HEK293 (cell line): Measurements from ENCODE around the gene MYO1D.

Source experiments
- CTCF ChIA-PET: fragments of 350-600 bp; formaldehyde crosslinking; extraction: SDS; loops from one replicate; lab custom pipeline; 2021; ENCODE audit warnings: antibody characterized with exemption; lab: Yijun Ruan, JAX
- POLR2A ChIA-PET: fragments of 300-600 bp; formaldehyde crosslinking; extraction: SDS; loops from one replicate; lab custom pipeline; 2020; ENCODE audit warnings: antibody characterized with exemption, inconsistent platforms; lab: Yijun Ruan, JAX
- H3K27ac ChIP-seq: fragments of 200-500 bp; sonication (Bioruptor generic); 2 replicates; pipeline ENCODE4 v1.5.1; 2014; ENCODE audit warnings: low read depth, low read length, control low read depth, inconsistent platforms; ENCODE audit errors: extremely low read depth
- H3K36me3 ChIP-seq, 2 experiments: fragments of 200-500 bp in 1 of 2; sonication (Bioruptor generic) in 1 of 2; 1 replicate in 1 of 2; 2 replicates in 1 of 2; pipeline ENCODE4 v1.5.1; 2014 to 2017; ENCODE audit warnings: inconsistent platforms in 2 of 2, low read length in 2 of 2; ENCODE audit not compliant: control insufficient read depth in 2 of 2, insufficient read depth in 1 of 2
- H3K4me1 ChIP-seq: fragments of 200-500 bp; sonication (Bioruptor generic); 2 replicates; pipeline ENCODE4 v1.5.1; 2014; ENCODE audit warnings: mild to moderate bottlenecking, low read length, inconsistent platforms; ENCODE audit not compliant: control insufficient read depth, insufficient read depth
- H3K4me3 ChIP-seq: 2 replicates; pipeline ENCODE4 v1.5.1; 2011; ENCODE audit warnings: low read depth, mild to moderate bottlenecking, control low read depth, low read length, moderate library complexity
- H3K9me3 ChIP-seq: fragments of 200-500 bp; sonication (Bioruptor generic); 2 replicates; pipeline ENCODE4 v1.5.1; 2014; ENCODE audit warnings: low read depth, low read length, inconsistent platforms; ENCODE audit not compliant: control insufficient read depth, insufficient read depth
- CTCF ChIP-seq: fragments of 450-650 bp; formaldehyde crosslinking; IDR thresholded peaks from 2 replicates; pipeline ENCODE4 v1.5.1; 2016; ENCODE audit warnings: missing biosample characterization, missing genetic modification characterization
- EGR2 ChIP-seq: fragments of 450-650 bp; formaldehyde crosslinking; IDR thresholded peaks from 2 replicates; pipeline ENCODE4 v1.5.1; 2016; ENCODE audit warnings: low read depth, missing biosample characterization, missing genetic modification characterization
- PRDM1 ChIP-seq: fragments of 450-650 bp; formaldehyde crosslinking; IDR thresholded peaks from 2 replicates; pipeline ENCODE4; 2016; ENCODE audit warnings: missing biosample characterization, missing genetic modification characterization
- PRDM4 ChIP-seq: fragments of 450-650 bp; formaldehyde crosslinking; IDR thresholded peaks from 2 replicates; pipeline ENCODE4 v1.5.1; 2017; ENCODE audit warnings: missing biosample characterization, missing genetic modification characterization
- SALL2 ChIP-seq: fragments of 450-650 bp; formaldehyde crosslinking; IDR thresholded peaks from 2 replicates; pipeline ENCODE4 v1.5.0; 2017; ENCODE audit warnings: missing biosample characterization, mild to moderate bottlenecking, missing genetic modification characterization, borderline replicate concordance
- SCRT1 ChIP-seq: fragments of 450-650 bp; formaldehyde crosslinking; IDR thresholded peaks from 2 replicates; pipeline ENCODE4 v1.5.1; 2016; ENCODE audit warnings: missing biosample characterization, missing genetic modification characterization, borderline replicate concordance
- SCRT2 ChIP-seq: fragments of 450-650 bp; formaldehyde crosslinking; IDR thresholded peaks from 2 replicates; pipeline ENCODE4 v1.5.1; 2016; ENCODE audit warnings: missing biosample characterization, missing genetic modification characterization
- ZFHX2 ChIP-seq: fragments of 450-650 bp; formaldehyde crosslinking; conservative IDR thresholded peaks from 2 replicates; pipeline ENCODE4 v1.5.1; 2016; ENCODE audit warnings: missing biosample characterization, missing genetic modification characterization
- ZNF138 ChIP-seq: fragments of 450-650 bp; formaldehyde crosslinking; IDR thresholded peaks from 2 replicates; pipeline ENCODE4 v1.5.1; 2016; ENCODE audit warnings: missing biosample characterization, missing genetic modification characterization, borderline replicate concordance
- ZNF174 ChIP-seq: fragments of 450-650 bp; formaldehyde crosslinking; IDR thresholded peaks from 2 replicates; pipeline ENCODE4 v1.5.0; 2017; ENCODE audit warnings: missing biosample characterization, mild to moderate bottlenecking, missing genetic modification characterization
- ZNF23 ChIP-seq: fragments of 450-650 bp; formaldehyde crosslinking; IDR thresholded peaks from 2 replicates; pipeline ENCODE4 v1.5.1; 2016; ENCODE audit warnings: missing biosample characterization, missing genetic modification characterization, borderline replicate concordance
- ZNF416 ChIP-seq: fragments of 450-650 bp; formaldehyde crosslinking; IDR thresholded peaks from 2 replicates; pipeline ENCODE4 v1.5.1; 2016; ENCODE audit warnings: missing biosample characterization, missing genetic modification characterization
- ZNF488 ChIP-seq: fragments of 450-650 bp; formaldehyde crosslinking; IDR thresholded peaks from 2 replicates; pipeline ENCODE4 v1.5.1; 2016; ENCODE audit warnings: missing biosample characterization, missing genetic modification characterization
- ZNF580 ChIP-seq: fragments of 450-650 bp; formaldehyde crosslinking; IDR thresholded peaks from 2 replicates; pipeline ENCODE4 v1.5.1; 2016; ENCODE audit warnings: missing biosample characterization, missing genetic modification characterization
- ZNF664 ChIP-seq: fragments of 450-650 bp; formaldehyde crosslinking; IDR thresholded peaks from 2 replicates; pipeline ENCODE4 v1.5.1; 2016; ENCODE audit warnings: missing biosample characterization, missing genetic modification characterization

The MYO1D gene

GRCh38 chr17:32449963-32450362, 427.0 kb downstream of the MYO1D start:
- ChIA-PET CTCF (interaction anchor here (11.4 kb wide), 1 partner anchor 13 kb away, joined by 198 read pairs; no protein-coding TSS in a partner anchor), POLR2A (no interaction called here)
- peaks cover 9% of the 10 kb centered on the region for H3K4me1 ChIP-seq

GRCh38 chr17:32446949-32447348, 430.0 kb downstream of the MYO1D start:
- CTCF ChIA-PET, result interaction anchor here (1.3 to 11.4 kb wide), 2 partner anchors 16 to 430 kb away, joined by 4 to 198 read pairs; partner anchors contain the start of gene MYO1D
- POLR2A ChIA-PET, result interaction anchor here (0.7 kb wide), 1 partner anchor 649 kb away, joined by 4 read pairs; no protein-coding TSS in a partner anchor

More at GRCh38 chr17:32449963-32450362, 427.0 kb downstream of the MYO1D start:
- H3K36me3 ChIP-seq, result peaks cover 78 to 89% of the 10 kb centered on the region in 2 experiments
- H3K4me3 ChIP-seq, result no peak overlapping the region
- H3K27ac ChIP-seq, result no peak overlapping the region
- H3K9me3 ChIP-seq, result no peaks in the 10 kb centered on the region
- TF ChIP-seq PRDM4 (tag by site-specific recombination), result no peak
- no peak for TF ChIP-seq ZNF138 (tag by site-specific recombination)
- no peak for TF ChIP-seq ZNF23 (tag by site-specific recombination)
- peak; percentile 79 for TF ChIP-seq EGR2 (tag by site-specific recombination)
- TF ChIP-seq CTCF (tag by site-specific recombination), result no peak
- TF ChIP-seq ZNF174 (tag by site-specific recombination), result no peak
- TF ChIP-seq ZFHX2 (tag by site-specific recombination), result peak; percentile 68
- no peak for TF ChIP-seq SALL2
- no peak for TF ChIP-seq ZNF416
- TF ChIP-seq ZNF664 (tag by site-specific recombination), result no peak
- TF ChIP-seq, all 188 proteins: peak for 2

More at GRCh38 chr17:32446949-32447348, 430.0 kb downstream of the MYO1D start:
- Histone ChIP-seq H3K36me3 (peaks cover 52 to 59% of the 10 kb centered on the region in 2 experiments), H3K4me3 (no peak overlapping the region), H3K27ac (no peak overlapping the region), H3K9me3 (no peaks in the 10 kb centered on the region), H3K4me1 (peaks cover 9% of the 10 kb centered on the region)
- TF ChIP-seq PRDM1 (tag by site-specific recombination), result no peak
- TF ChIP-seq CTCF (tag by site-specific recombination), result no peak
- peak; percentile 66 for TF ChIP-seq SCRT1 (tag by site-specific recombination)
- TF ChIP-seq ZNF23 (tag by site-specific recombination), result no peak
- TF ChIP-seq ZNF488 (tag by site-specific recombination), result no peak
- peak; percentile 92 for TF ChIP-seq SCRT2 (tag by site-specific recombination)
- no peak for TF ChIP-seq ZNF580 (tag by site-specific recombination)
